Activated T-cell treated with anti-CD3 and anti-CD28 coated beads for 24 hours (primary cell): Measurements from ENCODE around the gene ITGB1BP2.
"Not testable (repeated sequence)": the region's sequence is repeated elsewhere in the genome, so short reads cannot be mapped to it uniquely, and the experiment has no call there.

Experiments used
- DNase-seq: peaks from one replicate; pipeline ENCODE4 v3.0.0-alpha.2; 2020; ENCODE audit warnings: low read depth

ITGB1BP2 gene

DNA sequence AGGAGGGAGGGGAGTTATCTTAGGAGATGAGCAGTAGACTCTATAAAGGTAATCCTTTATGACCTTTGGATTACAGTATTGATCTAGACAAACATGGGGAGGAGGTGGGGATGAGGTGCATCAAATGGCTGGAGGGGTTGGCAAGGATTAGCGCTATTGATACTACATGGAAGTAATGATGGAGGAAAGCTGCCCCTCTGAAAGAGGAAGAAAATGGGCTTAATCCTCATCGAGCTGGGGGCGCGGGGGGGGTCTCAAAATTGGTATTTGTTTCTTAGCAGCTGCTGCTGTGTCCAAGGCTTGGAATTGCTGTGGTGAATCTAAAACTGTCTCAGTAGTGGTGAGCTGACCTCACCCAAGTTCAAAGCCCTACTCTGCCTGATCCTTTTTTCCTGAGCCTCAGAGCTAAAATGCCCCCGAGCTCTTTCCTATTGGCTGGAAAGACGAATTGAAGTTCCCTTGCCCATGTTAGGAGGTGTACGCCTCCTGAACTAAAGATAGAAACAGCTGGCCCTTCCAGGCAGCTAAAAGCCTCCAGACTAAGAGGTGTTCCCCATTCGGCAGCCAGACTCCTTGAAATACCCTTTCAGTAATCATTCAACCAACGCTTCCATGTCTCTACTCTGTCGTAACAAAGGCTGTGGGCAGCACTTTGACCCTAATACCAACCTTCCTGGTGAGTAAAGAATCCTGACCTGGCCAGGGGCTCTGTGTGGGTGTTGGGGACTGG, at the start of gene ITGB1BP2:
Gene ITGB1BP2 (plus strand): TSS at position 556 of the 730 bp plus-strand sequence. CDS start 57 bp downstream, at position 613.
- DNase-seq, result no peak

DNA sequence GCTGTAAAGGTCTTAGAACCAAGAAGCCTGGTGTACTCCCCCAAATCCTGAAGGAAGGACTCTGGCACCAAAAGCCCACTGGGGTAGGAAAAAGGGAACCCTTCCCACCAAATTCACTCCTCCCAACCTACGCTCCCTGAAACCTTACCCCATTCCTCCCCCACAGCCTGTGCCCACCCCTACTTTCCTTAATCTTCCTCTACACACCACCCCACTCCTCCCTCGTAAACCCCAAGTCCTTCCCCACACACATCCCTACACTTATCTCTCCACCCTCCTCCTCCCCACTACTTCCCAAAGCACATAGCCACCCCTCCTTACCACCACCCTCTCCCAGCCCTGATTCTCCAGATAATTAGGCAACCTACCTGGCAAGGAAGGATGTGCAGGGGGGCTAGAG, 49.3 kb upstream of the ITGB1BP2 start:
- no peak for DNase-seq

DNA sequence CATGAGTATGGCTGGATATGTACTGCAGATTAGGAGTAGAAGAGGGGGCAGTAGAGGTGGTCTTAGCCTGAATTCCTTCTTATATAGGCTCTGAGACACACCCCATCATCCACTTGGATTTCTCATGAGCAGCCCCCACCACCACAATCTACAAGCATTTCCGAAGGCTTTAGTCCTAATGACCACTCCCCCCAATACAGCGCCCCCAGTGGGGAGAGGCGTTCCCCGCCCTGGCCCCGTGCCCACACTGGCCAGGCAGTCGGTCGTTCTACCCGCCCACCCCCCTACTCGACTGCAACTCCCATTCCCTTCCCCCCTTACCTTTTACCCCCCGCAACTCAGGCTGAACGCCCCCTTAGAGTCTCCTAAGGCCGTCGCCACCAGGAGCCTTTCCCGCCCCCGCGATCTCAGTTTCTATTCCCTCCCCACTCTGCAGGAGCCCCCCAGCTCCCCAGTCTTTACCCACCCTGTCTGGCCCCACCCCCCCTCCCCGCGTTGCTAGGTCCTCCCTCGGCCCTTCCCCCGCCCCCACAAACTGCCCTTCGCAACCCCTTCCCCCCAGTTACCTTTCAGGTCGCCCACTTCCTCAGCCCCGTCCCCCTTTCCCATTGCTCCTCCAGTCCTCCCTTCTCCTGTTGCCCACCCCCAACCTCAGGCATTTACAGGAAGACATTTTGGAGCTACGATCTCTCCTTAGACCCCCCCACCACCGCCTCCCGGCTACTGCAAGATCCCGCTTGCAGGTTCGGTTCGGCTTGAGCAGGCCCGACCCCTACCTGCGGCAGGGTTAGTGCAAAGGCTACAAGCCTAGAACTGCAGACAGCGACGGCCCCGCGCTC, 48.1 kb upstream of the ITGB1BP2 start:
- no peak for DNase-seq

DNA sequence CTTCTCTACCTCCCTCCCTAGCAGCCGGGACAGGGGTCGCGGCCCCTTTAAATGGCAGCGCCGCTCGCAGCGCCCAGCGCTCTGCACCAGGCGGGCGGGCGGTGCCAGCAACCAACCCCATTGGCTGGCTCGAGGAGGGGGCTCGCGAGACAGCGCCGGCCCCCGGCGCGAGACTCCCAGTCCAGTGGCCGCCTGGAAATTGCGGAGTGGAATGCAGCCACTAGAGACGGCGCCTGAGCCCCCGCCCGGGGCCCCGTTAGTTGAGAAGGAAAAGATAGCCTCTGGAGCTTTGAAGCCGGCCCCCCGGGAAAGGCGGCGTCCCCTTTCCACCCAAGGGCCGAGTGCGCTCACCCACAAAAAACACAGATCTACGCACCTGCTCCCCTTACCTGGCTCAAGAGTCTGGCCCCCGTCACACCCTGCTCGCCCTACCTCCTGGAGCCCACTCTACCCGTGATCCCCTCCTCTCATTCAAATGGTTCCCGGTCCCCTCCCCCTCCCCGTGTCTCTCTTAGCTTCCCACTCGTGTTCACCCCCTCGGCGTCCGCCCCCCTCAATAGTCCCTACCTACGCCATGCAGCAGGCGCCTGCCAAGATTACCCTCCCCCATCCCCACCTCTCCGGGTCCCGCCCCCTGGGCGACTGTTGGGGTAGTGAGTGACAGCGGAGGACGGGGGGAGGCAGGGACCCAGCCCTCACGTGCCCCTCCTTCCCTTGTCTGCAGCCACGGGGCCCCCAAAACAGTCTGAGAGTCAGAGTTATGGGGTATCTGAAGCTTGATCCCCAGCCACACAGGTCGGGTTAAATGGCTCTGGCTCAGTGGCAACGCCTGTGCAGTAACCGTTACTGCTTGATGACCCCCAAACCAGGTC, 47.2 kb upstream of the ITGB1BP2 start, which contains the start of gene ZMYM3:
Gene ZMYM3 (minus strand): TSS at position 49 of the 872 bp plus-strand sequence. CDS start 885 bp downstream, outside the sequence.
- DNase-seq, result peak; percentile 67

DNA sequence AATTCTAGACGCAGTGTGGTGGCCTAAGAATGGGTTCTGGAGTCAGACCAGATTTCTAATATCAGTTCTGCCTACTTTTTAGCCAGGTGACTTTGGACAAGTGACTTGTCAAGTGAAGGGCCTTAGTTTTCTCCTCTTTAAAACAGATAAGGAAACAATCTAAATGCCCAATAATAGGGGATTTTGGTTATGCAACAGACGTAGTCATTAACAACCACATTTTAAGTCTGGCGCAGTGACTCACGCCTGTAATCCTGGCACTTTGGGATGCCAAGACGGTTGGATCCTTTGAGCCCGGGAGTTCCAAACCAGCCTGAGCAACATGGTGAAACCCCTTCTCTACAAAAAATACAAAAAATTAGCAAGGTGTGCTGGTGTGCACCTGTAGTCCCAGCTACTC, 45.5 kb upstream of the ITGB1BP2 start:
- no peak for DNase-seq

DNA sequence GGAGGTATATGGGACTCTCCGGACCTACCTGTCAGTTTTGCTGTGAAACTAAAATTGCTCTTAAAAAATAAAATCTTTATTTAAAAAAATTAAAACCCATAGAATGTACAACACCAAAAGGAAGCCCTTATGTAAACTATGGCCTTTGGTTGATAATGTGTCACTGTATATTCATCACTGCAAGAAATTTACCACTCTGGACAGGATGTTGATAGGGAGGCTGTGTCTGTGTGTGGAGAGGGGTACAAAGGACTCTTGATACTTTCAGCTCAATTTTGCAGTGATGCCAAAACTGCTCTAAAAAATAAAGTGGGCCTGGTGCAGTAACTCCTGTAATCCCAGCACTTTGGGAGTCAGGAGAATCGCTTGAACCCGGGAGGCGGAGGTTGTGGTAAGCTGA, 44.7 kb upstream of the ITGB1BP2 start:
- DNase-seq, result no peak

DNA sequence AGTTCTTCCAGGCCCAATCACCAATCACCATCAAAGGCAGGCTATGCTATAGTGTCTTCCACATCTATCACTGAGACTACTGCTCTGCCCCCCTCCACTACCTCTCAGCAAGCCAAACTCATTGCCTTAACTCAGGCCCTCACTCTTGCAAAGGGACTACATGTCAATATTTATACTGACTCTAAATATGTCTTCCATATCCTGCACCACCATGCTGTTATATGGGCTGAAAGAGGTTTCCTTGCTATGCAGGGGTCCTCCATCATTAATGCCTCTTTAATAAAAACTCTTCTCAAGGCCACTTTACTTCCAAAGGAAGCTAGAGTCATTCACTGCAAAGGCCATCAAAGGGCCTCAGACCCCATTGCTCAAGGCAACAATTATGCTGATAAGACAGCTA, 32.9 kb upstream of the ITGB1BP2 start:
- DNase-seq, result not testable (repeated sequence)

DNA sequence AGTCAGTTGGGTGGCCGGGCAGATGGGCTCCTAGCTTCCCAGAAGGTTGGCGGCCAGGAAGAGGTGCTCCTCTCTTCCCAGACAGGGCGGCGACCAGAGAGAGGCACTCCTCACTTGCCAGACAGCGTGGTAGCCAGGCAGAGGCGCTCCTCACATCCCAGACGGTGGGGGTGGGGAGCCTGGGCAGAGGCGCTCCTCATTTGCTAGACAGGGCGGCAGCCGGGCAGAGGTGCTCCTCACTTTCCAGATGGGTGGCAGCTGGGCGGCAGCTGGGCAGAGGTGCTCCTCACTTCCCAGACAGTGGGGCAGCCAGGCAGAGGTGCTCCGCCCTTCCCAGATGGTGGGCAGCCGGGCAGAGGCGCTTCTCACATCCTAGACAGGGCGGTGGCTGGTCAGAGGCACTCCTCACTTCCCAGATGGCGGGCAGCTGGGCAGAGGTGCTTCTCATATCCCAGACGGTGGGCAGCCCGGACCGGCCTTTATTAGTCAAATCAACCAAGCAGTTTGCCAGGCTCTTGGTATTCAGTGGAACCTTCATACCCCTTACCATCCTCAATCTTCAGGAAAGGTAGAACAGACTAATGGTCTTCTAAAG, 31.7 kb upstream of the ITGB1BP2 start:
- no peak for DNase-seq

DNA sequence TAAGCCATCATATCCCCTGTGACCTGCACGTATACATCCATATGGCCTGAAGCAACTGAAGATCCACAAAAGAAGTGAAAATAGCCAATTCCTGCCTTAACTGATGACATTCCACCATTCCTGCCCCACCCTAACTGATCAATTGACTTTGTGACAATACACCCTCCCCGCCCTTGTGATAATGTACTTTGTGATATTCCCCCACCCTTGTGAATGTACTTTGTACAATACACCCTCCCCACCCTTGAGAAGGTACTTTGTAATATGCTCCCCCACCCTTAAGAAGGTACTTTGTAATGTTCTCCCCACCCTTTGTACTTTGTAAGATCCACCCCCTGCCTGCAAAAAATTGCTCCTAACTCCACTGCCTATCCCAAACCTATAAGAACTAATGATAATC, 29.2 kb upstream of the ITGB1BP2 start:
- not testable (repeated sequence) for DNase-seq

DNA sequence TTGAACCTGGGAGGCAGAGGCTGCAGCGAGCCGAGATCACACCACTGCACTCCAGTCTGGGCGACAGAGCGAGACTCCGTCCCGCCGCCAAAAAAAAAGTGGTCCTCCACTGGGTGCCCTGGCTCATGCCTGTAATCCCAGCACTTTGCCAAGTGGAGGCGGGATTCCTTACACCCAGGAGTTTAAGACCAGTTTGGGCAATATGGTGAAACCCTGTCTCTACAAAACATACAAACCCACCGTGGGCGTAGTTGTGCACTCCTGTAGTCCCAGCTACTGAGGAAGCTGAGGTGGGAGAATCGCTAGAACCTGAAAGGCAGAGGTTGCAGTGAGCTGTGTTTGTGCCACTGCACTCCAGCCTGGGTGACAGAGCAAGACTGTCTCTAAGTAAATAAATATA, 20.2 kb upstream of the ITGB1BP2 start:
- not testable (repeated sequence) for DNase-seq

DNA sequence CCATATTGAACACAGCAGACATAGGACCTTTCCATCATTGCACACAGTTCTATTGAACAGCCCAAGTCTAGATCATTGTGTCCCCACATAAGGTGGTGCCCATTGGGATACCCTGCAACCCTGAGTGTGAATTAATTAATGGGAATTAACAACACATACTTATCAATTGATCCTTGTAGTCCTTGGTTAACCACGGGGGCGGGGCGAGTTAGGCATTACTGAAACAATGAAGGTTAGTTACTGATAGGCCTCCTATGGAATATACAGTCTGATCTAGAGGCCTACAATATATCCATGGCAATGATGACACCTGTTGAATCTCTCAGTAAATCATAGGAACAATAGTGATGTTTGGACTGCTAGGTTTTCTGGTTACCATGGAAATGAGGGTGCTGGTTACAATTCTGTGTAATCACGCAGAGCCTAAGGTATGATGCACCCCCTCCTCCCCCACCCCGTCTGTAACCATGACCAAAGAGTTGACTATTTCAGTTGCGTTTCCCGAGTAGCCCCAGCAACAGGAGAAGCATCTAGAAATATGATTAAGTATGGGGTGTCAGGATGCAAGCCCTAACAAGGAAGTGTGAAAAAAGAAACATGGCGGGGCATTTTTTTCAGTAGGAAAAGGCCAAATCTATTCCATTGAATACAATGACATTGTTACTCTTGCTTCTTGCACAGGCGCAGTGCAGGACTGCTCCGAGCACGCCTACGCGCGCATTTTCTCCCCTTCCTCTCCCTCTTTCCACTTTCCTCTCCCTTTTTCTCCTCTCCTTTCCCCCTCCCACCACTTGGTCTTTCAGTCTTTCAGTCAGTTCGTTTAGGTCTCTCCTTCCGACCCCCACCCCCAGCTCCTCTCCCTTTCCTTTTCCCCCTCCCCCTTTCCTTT, 18.8 kb upstream of the ITGB1BP2 start:
- peak; percentile 44 for DNase-seq

DNA sequence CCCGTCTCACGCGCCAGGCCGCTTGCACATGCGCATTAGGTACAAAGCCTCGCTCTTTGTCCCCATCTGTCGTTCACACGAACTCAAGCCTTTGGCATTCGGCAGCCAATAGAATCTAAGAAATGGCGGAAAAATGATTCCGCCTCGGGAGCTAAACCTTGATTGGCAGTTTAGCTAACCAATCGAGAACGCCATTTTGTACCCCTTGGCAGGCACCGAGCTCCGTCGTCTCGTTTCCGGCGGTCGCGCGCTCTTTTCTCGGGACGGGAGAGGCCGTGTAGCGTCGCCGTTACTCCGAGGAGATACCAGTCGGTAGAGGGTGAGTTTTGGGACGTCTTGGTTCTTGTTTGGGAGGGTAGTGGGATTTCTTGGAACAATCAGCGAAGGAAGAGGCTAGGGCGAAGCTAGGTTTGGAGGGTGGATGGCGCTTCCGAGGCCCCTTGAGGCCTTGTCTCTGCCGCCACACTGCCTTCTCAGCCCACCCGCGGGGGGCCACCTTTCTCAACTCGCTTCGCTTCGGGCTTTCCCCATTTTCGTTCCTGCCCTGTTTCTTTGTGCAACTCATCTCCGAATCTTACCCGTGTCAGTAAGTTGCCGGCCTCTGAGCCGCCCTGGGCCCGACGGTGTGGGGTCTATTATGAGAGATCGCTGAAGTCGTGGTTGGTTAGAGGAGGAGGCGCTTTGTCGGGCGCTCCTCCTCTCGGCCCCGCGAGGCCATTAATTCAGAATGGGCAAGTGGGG, 18.0 kb upstream of the ITGB1BP2 start, which contains the start of gene NONO:
Gene NONO (plus strand): TSS at position 233 of the 741 bp plus-strand sequence. CDS start 7,003 bp downstream, outside the sequence.
- DNase-seq, result peak; percentile 77

DNA sequence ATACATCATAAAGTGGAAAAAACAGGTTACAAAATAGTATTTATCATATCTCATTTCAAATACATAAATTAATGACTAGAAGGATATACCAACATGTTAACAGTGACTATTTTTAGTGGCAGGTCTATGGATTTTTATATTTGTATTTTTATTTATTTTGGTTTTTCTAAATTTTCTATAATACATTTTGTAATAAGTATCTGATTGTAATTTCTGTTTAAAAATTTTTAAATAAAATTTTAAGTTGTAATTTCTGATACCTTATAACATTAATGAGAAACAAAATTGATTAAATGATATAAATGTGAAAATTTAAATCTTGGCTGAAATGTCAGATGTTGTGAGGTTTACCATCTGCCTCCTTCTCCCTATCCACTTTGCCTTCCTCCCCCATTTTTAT, 15.6 kb upstream of the ITGB1BP2 start:
- no peak for DNase-seq

DNA sequence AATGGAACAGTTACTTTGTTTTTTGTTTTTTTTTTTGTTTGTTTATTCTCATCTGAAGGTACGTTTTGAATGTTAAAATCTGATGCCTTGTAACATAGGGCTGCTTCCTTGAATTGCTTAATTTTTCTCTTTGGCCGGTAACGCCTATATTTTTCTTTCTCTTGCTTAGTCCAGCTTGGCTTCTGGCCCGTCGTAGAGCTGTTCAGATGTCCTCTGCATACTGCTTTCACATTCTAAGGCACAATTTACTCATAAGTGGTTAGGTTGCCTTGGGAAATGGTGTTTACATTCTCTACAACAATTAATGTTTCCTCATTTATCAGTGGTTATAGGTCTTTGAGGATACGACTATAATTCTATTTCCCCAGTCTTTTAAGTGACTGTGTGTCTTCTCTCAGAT, 10.2 kb upstream of the ITGB1BP2 start:
- DNase-seq, result no peak

DNA sequence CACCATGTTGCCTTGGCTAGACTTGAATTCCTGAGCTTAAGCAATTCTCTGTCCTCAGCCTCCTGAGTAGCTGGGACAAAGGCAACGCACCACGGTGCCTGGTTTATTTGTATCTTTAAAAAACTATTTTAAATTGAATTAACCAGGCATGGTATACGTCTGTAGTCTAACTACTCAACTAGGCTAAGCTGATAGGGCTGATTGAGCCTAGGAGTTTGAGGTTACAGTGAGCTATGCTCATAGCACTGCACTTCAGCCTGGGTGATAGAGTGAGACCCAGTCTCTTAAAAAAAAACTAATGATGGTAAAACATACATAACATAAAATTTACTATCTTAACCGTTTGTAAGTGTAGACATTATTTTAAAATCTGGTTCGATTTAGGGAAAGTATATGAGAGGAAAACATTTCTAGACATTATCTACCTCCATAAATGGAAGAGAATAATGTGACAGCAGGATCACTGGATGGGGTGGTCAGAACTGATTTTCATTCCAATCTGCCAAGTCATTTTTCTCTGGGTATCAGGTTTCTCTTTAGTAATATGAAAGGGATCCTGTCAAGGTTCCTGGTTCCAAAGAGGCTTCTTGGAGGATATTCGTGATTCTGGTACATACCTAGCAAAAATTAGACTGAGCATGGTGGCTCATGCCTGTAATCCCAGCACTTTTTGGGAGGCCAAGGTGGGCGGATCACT, 8.7 kb upstream of the ITGB1BP2 start:
- no peak for DNase-seq

DNA sequence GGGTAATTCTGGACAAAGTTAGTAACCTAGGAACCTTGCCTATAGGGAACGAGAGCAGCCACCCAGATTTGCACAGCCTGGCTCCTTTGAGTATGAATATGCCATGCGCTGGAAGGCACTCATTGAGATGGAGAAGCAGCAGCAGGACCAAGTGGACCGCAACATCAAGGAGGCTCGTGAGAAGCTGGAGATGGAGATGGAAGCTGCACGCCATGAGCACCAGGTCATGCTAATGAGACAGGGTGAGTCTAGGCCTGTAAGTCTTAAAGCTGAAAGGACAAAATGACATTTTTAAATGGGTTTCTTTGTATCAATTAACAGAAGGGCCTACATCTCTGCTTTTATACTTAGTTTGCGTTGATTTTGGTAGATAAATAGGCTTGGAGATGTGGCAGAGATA, 4.7 kb upstream of the ITGB1BP2 start:
- DNase-seq, result no peak

DNA sequence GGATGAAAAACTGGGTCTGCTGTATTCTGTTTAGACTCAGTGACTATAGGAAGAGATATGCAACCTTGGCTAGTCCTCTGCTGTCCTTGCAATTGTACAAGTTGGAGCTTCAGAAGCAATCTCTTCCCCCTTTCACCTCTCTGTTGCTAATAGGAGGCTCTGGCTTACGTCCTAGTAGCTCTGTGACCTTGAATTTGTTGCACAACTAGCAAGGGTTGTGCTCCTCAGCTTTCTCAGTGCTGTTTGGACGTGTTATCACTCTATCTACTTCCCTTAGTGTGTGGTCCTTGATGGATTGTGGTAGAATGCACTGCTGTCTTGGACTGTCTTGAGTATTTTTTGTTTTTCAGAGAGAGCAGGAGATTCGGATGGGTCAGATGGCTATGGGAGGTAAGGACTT, 3.4 kb upstream of the ITGB1BP2 start:
- DNase-seq, result no peak

DNA sequence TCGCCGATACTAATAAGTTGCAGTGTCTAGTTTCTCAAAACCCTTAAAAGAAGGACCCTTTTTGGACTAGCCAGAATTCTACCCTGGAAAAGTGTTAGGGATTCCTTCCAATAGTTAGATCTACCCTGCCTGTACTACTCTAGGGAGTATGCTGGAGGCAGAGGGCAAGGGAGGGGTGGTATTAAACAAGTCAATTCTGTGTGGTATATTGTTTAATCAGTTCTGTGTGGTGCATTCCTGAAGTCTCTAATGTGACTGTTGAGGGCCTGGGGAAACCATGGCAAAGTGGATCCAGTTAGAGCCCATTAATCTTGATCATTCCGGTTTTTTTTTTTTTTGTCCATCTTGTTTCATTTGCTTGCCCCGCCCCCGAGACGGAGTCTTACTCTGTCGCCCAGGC, 1.5 kb upstream of the ITGB1BP2 start:
- not testable (repeated sequence) for DNase-seq

DNA sequence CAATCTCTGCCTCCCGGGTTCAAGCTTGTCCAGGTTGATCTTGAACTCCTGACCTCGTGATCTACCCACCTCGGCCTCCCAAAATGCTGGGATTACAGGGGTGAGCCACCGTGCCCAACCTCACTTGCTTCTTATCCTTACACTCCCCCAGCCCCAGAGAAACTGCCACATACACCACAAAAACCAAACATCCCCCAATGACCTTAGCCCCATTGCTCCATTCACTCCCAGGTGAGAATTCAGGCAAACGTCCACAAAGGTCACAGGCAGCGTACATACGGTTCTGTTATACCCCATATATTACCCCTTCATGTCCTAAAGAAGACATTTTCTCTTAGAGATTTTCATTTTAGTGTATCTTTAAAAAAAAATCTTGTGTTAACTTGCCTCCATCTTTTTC, 1.1 kb upstream of the ITGB1BP2 start:
- not testable (repeated sequence) for DNase-seq
